Smooth muscle cell (in vitro differentiated cells): Measurements from ENCODE around the gene ZBTB46. TPM values are rescaled to one million over a fixed set of nuclear protein-coding genes. Genes with fewer than 3 reads are reported as not detected.

Experiments used
- DNase-seq: peaks from one replicate; lab custom pipeline; 2025; ENCODE audit not compliant: unreplicated experiment; lab: John Stamatoyannopoulos, UW
- H2AFZ ChIP-seq: fragments of 200-600 bp; sonication (generic); 2 replicates; pipeline ENCODE4 v1.6.0; 2016; ENCODE audit warnings: antibody characterized with exemption, low read depth, mild to moderate bottlenecking
- H3F3A ChIP-seq: fragments of 200-600 bp; sonication (generic); 2 replicates; pipeline ENCODE4 v1.6.0; 2017; ENCODE audit warnings: antibody characterized with exemption, low read depth
- H3K27ac ChIP-seq: fragments of 200-600 bp; sonication (generic); 2 replicates; pipeline ENCODE4 v1.5.1; 2016; ENCODE audit warnings: low read depth, mild to moderate bottlenecking
- H3K27me3 ChIP-seq: fragments of 200-600 bp; sonication (generic); 2 replicates; pipeline ENCODE4 v1.6.1; 2016; ENCODE audit warnings: low read depth, mild to moderate bottlenecking
- H3K36me3 ChIP-seq: fragments of 200-600 bp; sonication (generic); 2 replicates; pipeline ENCODE4 v1.5.1; 2016; ENCODE audit warnings: low read depth
- H3K4me1 ChIP-seq: fragments of 200-600 bp; sonication (generic); 2 replicates; pipeline ENCODE4 v1.5.1; 2016; ENCODE audit warnings: low read depth
- H3K4me2 ChIP-seq: fragments of 200-600 bp; sonication (generic); 2 replicates; pipeline ENCODE4 v1.6.0; 2016; ENCODE audit warnings: mild to moderate bottlenecking
- H3K4me3 ChIP-seq: fragments of 200-600 bp; sonication (generic); 2 replicates; pipeline ENCODE4 v1.5.1; 2016; ENCODE audit warnings: mild to moderate bottlenecking
- H3K79me2 ChIP-seq: fragments of 200-600 bp; sonication (generic); 2 replicates; pipeline ENCODE4 v1.6.0; 2016; ENCODE audit warnings: low read depth, mild to moderate bottlenecking
- H3K9ac ChIP-seq: fragments of 200-600 bp; sonication (generic); 2 replicates; pipeline ENCODE4 v1.6.0; 2016; ENCODE audit warnings: low read depth
- H3K9me3 ChIP-seq: fragments of 200-600 bp; sonication (generic); replicated peaks from 2 replicates; pipeline ENCODE4 v1.5.1; 2016; ENCODE audit warnings: low read depth
- H4K20me1 ChIP-seq: fragments of 200-600 bp; sonication (generic); 2 replicates; pipeline ENCODE4 v1.6.0; 2016; ENCODE audit warnings: low read depth
- CTCF ChIP-seq: fragments of 200-600 bp; sonication (generic); IDR thresholded peaks from 2 replicates; pipeline ENCODE4 v1.5.1; 2017; ENCODE audit warnings: borderline replicate concordance, mild to moderate bottlenecking, antibody characterized with exemption; ENCODE audit not compliant: insufficient read depth, poor library complexity, severe bottlenecking
- WGBS: methylation state at CpG from one replicate; pipeline ENCODE4 v1.1.7; 2016; ENCODE audit warnings: low lambda C conversion rate; 5-methylcytosine and 5-hydroxymethylcytosine counted together
- polyA plus RNA-seq: library from polyadenylated mRNA; unstranded; fragments of >200 nt; fragmentation: Nextera tagmentation; extraction: Ambion mirVana; gene quantifications from 2 replicates; pipeline ENCODE4 v1.2.1, GENCODE V29; 2016
- total RNA-seq: library from RNA; depleted of rRNA; stranded (reverse); fragments of >200 nt; gene quantifications from 2 replicates; pipeline ENCODE4 v1.2.3, GENCODE V29; 2014

Gene ZBTB46
- total and polyA plus RNA-seq, 2 experiments from 2014 or later: 2.3 to 2.7 TPM

- H2AFZ ChIP-seq: no peak overlapping the region
- WGBS: 93% methylated on average over 9 of the region's 13 CpGs
- no peaks in the 10 kb centered on the region for H3K9me3 ChIP-seq
- no peaks in the 10 kb centered on the region for H3K27me3 ChIP-seq
- TF ChIP-seq CTCF: no peak
- H3K27ac ChIP-seq: no peak overlapping the region
- H3K79me2 ChIP-seq: no peaks in the 10 kb centered on the region
- no peaks in the 10 kb centered on the region for H3K4me1 ChIP-seq
- no peak overlapping the region for H3K4me3 ChIP-seq
- H3K36me3 ChIP-seq: no peaks in the 10 kb centered on the region
- DNase-seq: no peak
- no peaks in the 10 kb centered on the region for H4K20me1 ChIP-seq
- peaks cover 10% of the 10 kb centered on the region for H3F3A ChIP-seq
- no peak overlapping the region for H3K9ac ChIP-seq
- no peak overlapping the region for H3K4me2 ChIP-seq
Measured at GRCh38 chr20:63747622-63748069, 83.4 kb downstream of the ZBTB46 start.

- Histone ChIP-seq H3K4me1 (no peaks in the 10 kb centered on the region), H3K79me2 (no peaks in the 10 kb centered on the region), H3K27ac (no peak overlapping the region), H3K9me3 (no peaks in the 10 kb centered on the region), H3F3A (peaks cover 10% of the 10 kb centered on the region), H2AFZ (no peak overlapping the region), H4K20me1 (peaks cover 1% of the 10 kb centered on the region), H3K9ac (no peak overlapping the region), H3K4me3 (no peak overlapping the region), H3K27me3 (no peaks in the 10 kb centered on the region), H3K36me3 (no peaks in the 10 kb centered on the region), H3K4me2 (no peak overlapping the region)
- TF ChIP-seq CTCF: no peak
- 96% methylated on average over 35 of the region's 47 CpGs for WGBS
- DNase-seq: no peak
Measured at GRCh38 chr20:63746751-63747315, 84.2 kb downstream of the ZBTB46 start.

GRCh38 chr20:63745961-63746731 is 84.9 kb downstream of the ZBTB46 start:
- Histone ChIP-seq H3F3A (peaks cover 10% of the 10 kb centered on the region), H3K9me3 (no peaks in the 10 kb centered on the region), H3K27ac (no peak overlapping the region), H3K4me2 (no peak overlapping the region), H3K9ac (no peak overlapping the region), H3K4me1 (peaks cover 5% of the 10 kb centered on the region), H3K4me3 (no peak overlapping the region), H3K27me3 (no peaks in the 10 kb centered on the region), H2AFZ (no peak overlapping the region), H3K36me3 (no peaks in the 10 kb centered on the region), H3K79me2 (no peaks in the 10 kb centered on the region), H4K20me1 (peaks cover 8% of the 10 kb centered on the region)
- WGBS: 96% methylated on average over 25 of the region's 26 CpGs
- DNase-seq: no peak
- no peak for TF ChIP-seq CTCF
